GM06990 (cell line): ENCODE results near the gene WWTR1.

ENCODE experiments used
- DNase-seq: peaks from one replicate; pipeline ENCODE4 v3.0.0-alpha.2; 2011; ENCODE audit not compliant: insufficient read length; ENCODE audit errors: extremely low read depth
- H3K27me3 ChIP-seq: replicated peaks from 2 replicates; pipeline ENCODE4 v1.6.0; 2011; ENCODE audit warnings: low read length; ENCODE audit not compliant: control insufficient read depth, insufficient read depth
- H3K36me3 ChIP-seq: 2 replicates; pipeline ENCODE4 v1.5.1; 2011; ENCODE audit warnings: low read length; ENCODE audit not compliant: control insufficient read depth, insufficient read depth
- H3K4me3 ChIP-seq: replicated peaks from 2 replicates; pipeline ENCODE4 v1.5.1; 2011; ENCODE audit warnings: low read depth, mild to moderate bottlenecking, control low read depth, low read length
- TF ChIP-seq, protein P1 (sequence below): IDR thresholded peaks from 2 replicates; pipeline ENCODE4 v1.5.1; 2011; ENCODE audit warnings: low read length, control low read depth, mild to moderate bottlenecking, inconsistent platforms; ENCODE audit not compliant: insufficient read depth, poor library complexity, severe bottlenecking

The WWTR1 gene

DNA sequence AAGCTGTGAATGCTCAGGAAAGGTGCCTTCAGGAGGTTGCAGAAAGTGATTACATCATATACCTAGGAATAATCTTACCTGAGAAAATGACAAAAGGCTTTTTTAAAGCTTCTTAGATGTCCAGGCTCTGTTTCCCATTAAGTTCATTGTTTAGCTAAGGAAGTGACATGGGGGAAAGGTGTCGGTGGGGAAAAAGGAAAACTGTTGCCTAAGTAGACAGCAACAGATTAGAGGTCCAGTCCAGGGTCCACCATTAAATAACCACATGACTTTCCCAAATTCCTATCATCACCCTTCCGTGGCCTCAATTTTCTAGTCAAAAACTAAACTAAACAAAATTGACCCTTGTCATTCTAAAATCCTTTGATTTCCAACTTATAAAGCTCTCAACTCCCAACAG is 4.3 kb downstream of the WWTR1 start:
- Histone ChIP-seq H3K27me3 (no peaks in the 10 kb centered on the region), H3K36me3 (no peaks in the 10 kb centered on the region), H3K4me3 (no peak overlapping the region)
- no peak for DNase-seq
- TF ChIP-seq, protein P1, sequence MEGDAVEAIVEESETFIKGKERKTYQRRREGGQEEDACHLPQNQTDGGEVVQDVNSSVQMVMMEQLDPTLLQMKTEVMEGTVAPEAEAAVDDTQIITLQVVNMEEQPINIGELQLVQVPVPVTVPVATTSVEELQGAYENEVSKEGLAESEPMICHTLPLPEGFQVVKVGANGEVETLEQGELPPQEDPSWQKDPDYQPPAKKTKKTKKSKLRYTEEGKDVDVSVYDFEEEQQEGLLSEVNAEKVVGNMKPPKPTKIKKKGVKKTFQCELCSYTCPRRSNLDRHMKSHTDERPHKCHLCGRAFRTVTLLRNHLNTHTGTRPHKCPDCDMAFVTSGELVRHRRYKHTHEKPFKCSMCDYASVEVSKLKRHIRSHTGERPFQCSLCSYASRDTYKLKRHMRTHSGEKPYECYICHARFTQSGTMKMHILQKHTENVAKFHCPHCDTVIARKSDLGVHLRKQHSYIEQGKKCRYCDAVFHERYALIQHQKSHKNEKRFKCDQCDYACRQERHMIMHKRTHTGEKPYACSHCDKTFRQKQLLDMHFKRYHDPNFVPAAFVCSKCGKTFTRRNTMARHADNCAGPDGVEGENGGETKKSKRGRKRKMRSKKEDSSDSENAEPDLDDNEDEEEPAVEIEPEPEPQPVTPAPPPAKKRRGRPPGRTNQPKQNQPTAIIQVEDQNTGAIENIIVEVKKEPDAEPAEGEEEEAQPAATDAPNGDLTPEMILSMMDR: no peak

DNA sequence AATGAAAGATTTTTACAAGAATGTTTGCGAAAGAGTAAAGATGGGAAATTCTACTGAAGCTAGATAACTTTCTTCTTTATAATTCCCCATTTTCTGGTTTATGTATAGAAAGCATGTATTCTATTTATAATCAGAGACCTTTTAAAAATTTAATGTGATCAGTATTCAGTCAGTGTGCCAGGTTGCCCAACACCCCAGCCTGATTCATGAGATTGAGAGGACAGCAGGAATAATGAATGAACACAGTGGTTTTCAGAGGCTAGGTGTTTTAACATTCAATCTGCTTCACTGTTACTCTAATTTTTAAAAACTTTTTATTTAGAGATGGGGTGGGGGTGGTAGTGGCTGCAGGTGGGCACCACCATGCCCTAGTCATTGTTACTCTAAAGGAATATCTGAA is 4.7 kb downstream of the WWTR1 start:
- no peak overlapping the region for H3K4me3 ChIP-seq
- TF ChIP-seq, protein P1: no peak
- no peaks in the 10 kb centered on the region for H3K27me3 ChIP-seq
- DNase-seq: no peak
- H3K36me3 ChIP-seq: no peaks in the 10 kb centered on the region

DNA sequence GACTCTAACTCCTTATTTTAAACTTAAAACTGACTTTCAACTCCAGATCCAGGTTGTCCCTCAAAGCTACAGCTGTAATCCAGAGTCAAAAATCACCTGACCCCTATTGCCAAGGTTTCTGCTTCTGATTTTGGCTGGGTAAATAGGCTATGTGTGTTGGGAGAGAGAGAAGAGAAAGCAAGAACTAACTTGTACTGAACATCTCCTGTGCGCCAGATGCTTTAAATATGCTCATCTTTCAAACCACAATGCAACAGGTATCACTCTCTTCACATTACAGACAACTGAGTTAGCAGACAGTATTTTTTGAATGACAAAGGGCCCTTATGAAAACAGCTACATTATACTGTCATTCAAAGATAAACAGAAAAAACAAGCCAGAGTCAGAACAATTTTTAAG is 7.0 kb downstream of the WWTR1 start:
- no peak for DNase-seq
- H3K27me3 ChIP-seq: no peaks in the 10 kb centered on the region
- no peaks in the 10 kb centered on the region for H3K36me3 ChIP-seq
- TF ChIP-seq, protein P1: no peak
- H3K4me3 ChIP-seq: no peak overlapping the region

DNA sequence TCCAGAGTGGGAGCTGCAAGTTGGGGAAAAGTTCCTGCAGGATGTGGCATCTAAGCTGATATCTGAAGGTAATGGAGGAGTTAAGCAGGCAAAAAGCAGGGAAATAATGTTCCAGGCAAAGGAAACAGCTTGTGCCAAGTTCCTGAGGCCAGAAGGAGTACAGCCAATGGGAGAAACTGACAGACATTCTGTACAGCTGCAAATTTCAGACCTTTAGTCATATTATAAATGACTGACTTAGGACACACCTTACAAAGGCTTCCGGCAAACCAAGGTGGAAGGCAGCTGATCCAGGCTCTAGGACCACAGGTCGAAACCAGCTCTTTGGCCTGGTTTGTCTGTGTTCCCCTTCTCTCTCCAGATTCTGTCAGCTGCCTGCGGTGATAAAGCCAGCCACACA is 9.3 kb downstream of the WWTR1 start:
- TF ChIP-seq, protein P1: no peak
- no peaks in the 10 kb centered on the region for H3K27me3 ChIP-seq

DNA sequence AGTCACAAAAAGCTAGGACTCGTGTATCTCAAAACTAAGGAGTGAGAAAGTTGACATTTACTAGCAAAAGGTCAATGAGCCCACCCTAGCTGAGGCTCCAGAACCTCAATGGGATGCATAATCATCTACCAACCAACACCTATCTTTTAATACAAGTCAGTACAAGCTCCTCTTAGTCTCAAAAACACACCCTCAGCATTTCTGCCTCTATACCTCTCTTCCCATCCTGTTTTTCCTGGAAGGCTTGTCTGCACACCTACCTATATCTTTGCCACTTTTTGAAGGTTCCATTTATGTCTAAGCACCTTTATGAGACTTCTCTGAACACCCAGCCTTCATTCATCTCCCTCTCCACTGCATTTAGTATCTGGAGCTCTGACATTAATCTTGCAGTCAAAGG is 10.0 kb downstream of the WWTR1 start:
- H3K4me3 ChIP-seq: no peak overlapping the region
- TF ChIP-seq, protein P1: no peak
- H3K36me3 ChIP-seq: no peaks in the 10 kb centered on the region
- no peak for DNase-seq
- H3K27me3 ChIP-seq: no peaks in the 10 kb centered on the region

More for the DNA sequence above, 9.3 kb downstream of the WWTR1 start:
- Histone ChIP-seq H3K4me3 (no peak overlapping the region), H3K36me3 (no peaks in the 10 kb centered on the region)
- no peak for DNase-seq

DNA sequence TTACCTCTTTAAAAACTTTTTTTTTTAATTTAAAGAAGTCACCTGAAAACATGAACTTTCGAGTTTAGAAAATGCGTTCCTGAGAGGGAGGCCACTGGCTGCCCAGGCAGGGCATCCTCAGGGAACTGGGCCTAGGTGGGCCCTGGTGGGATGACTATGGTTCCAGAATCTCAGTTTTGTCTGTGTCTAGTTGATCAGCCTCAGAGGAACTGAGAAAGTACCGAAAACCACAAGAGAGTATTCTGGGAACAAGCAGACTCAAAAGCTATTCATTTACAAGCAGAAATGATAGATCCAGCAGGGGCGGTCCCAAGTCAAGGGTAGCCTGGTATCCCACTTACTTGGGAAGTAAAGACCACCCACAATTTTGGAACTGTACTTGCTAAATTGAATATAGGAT is 10.5 kb downstream of the WWTR1 start:
- H3K4me3 ChIP-seq: no peak overlapping the region
- no peak for DNase-seq
- TF ChIP-seq, protein P1: no peak
- no peaks in the 10 kb centered on the region for H3K36me3 ChIP-seq
- no peaks in the 10 kb centered on the region for H3K27me3 ChIP-seq
